HG03378 (cell line): Measurements from ENCODE around the gene CABCOCO1.

Experiments
- ATAC-seq: cut with Tn5 transposase; IDR thresholded peaks from one replicate; pipeline ENCODE4 v1.9.1; 2021; ENCODE audit warnings: mild to moderate bottlenecking, moderate library complexity; ENCODE audit not compliant: unreplicated experiment

CABCOCO1 gene

DNA sequence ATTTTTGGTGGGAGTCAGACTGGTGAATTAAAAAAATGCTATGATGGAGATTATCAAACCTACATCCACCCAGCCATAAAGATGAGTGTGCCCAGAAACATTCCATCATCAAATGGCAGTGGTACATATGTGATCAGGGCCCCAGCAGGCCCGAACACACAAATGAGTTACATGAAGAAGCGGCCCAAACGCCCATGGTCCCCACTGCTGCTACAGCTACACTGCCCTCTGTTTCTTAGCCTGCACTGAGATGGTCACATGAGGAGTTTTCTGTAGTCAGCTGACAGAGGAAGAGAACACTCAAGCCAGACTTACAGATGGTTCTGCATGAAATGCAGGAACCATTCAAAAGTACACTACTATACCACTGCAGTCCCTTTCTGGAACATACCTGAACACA lies 142.4 kb downstream of the CABCOCO1 start:
- no peak for ATAC-seq

GRCh38 chr10:61810263-61810662 lies 147.5 kb downstream of the CABCOCO1 start:
- ATAC-seq: no peak

DNA sequence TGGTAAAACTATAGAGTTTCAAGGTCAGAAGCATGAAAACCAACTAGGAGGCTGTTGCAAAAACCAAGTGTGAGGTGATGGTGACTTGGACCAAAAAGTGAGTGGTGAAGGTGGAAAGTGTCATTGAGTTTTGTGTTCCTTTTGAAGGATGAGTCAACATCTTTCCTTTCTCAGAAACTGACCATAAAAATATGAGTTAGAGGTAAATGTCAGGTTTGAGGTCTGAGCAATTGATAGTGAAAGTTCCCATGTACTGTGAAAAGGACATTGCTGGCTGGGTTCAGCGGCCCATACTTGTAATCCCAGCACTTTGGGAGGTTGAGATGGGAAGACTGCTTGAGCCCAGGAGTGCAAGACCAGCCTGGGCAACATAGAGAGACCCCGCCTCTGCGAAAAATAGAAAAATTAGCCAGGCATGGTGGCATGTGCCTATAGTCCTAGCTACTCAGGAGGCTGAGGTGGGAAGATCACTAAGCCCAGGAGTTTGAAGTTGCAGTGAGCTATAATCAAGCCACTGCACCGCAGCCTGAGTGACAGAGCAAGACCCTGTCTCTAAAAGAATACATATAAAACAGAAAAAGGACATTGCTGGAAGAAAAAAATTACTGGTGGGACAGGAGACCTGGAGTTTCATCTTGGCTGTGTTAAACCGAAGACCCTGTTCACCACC lies 149.5 kb downstream of the CABCOCO1 start:
- ATAC-seq: no peak

DNA sequence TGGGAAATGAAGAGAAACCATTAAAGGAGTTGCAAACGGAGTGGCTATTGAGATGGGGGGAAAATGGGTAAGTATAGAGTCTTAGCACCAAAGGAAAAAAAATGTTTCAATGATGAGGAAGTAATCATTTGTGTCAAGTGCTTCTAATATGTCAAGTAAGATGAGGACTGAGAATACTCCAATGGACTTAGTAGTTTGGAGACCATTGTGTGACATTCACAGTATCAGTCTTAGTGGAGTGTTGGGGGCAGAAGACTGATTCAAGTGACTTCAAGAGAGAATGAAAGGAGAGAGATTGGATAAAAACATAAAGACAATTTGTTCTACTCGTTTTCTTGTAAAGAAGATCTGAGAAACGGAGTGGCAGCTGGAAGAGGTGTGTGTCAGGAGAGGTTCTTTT lies 150.2 kb downstream of the CABCOCO1 start:
- no peak for ATAC-seq

DNA sequence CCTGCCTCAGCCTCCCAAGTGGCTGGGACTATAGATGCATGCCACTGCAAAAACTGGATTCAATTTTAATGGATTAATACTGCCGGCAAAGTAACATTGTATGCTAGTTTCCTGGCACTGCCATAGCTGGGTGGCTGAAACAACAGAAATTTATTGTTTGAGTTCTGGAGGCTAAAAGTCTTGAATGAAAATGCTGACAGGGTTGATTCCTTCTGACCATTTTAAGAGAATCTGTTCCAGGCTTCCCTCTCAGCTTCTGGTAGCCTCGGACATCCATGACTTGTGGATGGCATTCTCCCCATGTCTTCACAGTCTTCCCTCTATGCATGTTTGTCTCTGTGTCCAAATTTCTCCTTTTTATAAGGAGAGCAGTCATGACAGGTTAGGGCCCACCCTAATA lies 151.4 kb downstream of the CABCOCO1 start:
- ATAC-seq: no peak

DNA sequence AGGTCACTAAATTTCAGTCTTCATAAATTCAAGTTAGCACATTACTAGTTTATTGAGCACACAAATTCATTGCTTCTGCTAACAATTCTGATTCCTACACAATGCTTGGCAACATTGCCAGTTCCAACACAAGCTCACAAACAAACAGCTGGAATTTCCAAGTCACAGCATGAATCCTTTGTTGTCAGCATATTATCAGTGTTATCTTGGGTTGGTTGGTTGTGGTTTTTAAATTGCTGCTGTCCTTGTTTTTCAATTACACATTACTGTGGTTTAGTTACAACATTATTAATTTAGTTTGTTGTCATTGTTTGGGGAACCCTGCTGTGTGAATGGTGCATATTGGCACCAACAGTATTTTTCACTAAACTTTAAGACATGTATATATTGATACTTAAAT lies 152.8 kb downstream of the CABCOCO1 start:
- no peak for ATAC-seq
